HG03457 (cell line): ENCODE data around the gene BICC1.

Source experiments
- ATAC-seq: cut with Tn5 transposase; IDR thresholded peaks from one replicate; pipeline ENCODE4 v1.9.1; 2021; ENCODE audit warnings: moderate number of reproducible peaks; ENCODE audit not compliant: unreplicated experiment

The BICC1 gene

GRCh38 chr10:58773944-58774343 lies 261.3 kb downstream of the BICC1 start:
- no peak for ATAC-seq

- ATAC-seq: no peak
Measured at GRCh38 chr10:58775960-58776567, 263.4 kb downstream of the BICC1 start.

GRCh38 chr10:58776568-58777318 lies 264.1 kb downstream of the BICC1 start:
- no peak for ATAC-seq

GRCh38 chr10:58778966-58779365 lies 266.3 kb downstream of the BICC1 start:
- ATAC-seq: no peak

- no peak for ATAC-seq
Measured at GRCh38 chr10:58779594-58779993, 266.9 kb downstream of the BICC1 start.

GRCh38 chr10:58780476-58780875 lies 267.8 kb downstream of the BICC1 start:
- ATAC-seq: no peak

GRCh38 chr10:58781873-58782488 lies 269.3 kb downstream of the BICC1 start:
- ATAC-seq: no peak

GRCh38 chr10:58782876-58783851 lies 270.5 kb downstream of the BICC1 start:
- no peak for ATAC-seq

- ATAC-seq: no peak
Measured at GRCh38 chr10:58784361-58784760, 271.7 kb downstream of the BICC1 start.

GRCh38 chr10:58785354-58785753 lies 272.7 kb downstream of the BICC1 start:
- no peak for ATAC-seq

- ATAC-seq: no peak
Measured at GRCh38 chr10:58791137-58791536, 278.5 kb downstream of the BICC1 start.

GRCh38 chr10:58795560-58795959 lies 282.9 kb downstream of the BICC1 start:
- no peak for ATAC-seq

GRCh38 chr10:58796242-58796641 lies 283.6 kb downstream of the BICC1 start:
- ATAC-seq: no peak

GRCh38 chr10:58796824-58797223 lies 284.2 kb downstream of the BICC1 start:
- ATAC-seq: no peak

GRCh38 chr10:58797356-58797755 lies 284.7 kb downstream of the BICC1 start:
- ATAC-seq: no peak

- no peak for ATAC-seq
Measured at GRCh38 chr10:58802047-58802446, 289.4 kb downstream of the BICC1 start.

GRCh38 chr10:58806323-58806722 lies 293.7 kb downstream of the BICC1 start:
- no peak for ATAC-seq

- ATAC-seq: no peak
Measured at GRCh38 chr10:58806970-58807628, 294.4 kb downstream of the BICC1 start.

- ATAC-seq: no peak
Measured at GRCh38 chr10:58807629-58808022, 295.0 kb downstream of the BICC1 start.

- ATAC-seq: no peak
Measured at GRCh38 chr10:58810751-58811150, 298.1 kb downstream of the BICC1 start.

- no peak for ATAC-seq
Measured at GRCh38 chr10:58813573-58813972, 300.9 kb downstream of the BICC1 start.
